22Rv1 (cell line): Measurements from ENCODE around the gene ENPP3.

Experiments used
- H3K27ac ChIP-seq: fragments of 450-650 bp; 2 replicates; pipeline ENCODE4 v1.5.1; 2017
- CTCF ChIP-seq: fragments of 450-650 bp; IDR thresholded peaks from 2 replicates; pipeline ENCODE4 v1.5.1; 2017; ENCODE audit warnings: mild to moderate bottlenecking
- ZFX ChIP-seq: fragments of 450-650 bp; IDR thresholded peaks from 2 replicates; pipeline ENCODE4 v1.6.1; 2017; ENCODE audit warnings: antibody characterized with exemption, borderline replicate concordance

Gene ENPP3

DNA sequence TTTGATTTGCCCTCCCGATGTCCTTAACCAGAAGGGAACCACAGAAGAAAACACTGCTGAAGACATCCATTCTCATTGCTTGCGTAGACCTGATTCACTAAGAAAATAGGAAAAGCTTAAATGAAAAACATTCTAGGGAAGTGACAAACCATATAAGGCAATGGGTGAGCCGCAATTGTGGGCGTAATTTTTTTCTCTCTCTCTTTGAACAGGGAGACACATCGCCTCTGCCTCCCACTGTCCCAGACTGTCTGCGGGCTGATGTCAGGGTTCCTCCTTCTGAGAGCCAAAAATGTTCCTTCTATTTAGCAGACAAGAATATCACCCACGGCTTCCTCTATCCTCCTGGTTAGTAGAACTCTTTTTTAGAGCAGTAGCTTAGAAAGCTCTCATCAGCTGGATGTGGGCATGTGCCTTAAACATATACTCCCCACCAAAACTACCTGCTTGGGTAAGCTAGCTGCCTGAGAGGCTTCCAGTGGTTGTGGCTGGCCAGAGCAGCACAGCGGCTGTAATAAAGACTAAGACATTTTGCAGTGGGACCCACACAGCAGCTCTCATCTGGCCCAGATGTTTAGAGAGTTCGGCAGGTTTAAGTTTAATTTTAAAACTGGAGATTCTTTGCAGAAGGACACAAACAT lies 96.4 kb downstream of the ENPP3 start:
- H3K27ac ChIP-seq: no peak overlapping the region
- TF ChIP-seq CTCF: no peak
- no peak for TF ChIP-seq ZFX

DNA sequence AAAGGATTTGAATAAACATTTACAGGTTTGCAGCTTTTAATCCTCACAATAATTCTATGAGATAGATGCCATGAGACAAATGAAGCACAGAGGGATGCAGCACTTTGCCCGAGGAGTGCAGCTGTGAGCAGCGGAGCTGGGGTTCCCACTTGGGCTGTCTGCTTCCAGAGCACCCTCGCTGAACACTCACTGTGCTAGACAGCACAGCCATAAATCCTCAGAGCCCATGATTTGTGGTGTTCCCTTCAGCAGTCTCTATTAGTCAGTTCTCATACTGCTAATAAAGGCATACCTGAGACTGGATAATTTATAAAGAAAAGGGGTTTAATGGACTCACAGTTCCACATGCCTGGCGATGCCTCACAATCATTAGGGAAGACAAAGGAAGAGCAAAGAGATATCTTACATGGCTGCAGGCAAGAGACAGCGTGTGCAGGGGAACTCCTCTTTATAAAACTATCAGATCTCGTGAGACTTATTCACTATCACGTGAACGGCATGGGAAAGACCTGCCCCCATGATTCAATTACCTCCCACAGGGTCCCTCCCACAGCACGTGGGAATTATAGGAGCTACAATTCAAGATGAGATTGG lies 99.0 kb downstream of the ENPP3 start:
- TF ChIP-seq CTCF (no peak), ZFX (no peak)
- no peak overlapping the region for H3K27ac ChIP-seq

GRCh38 chr6:131736811-131737210 lies 99.7 kb downstream of the ENPP3 start:
- TF ChIP-seq ZFX: no peak
- TF ChIP-seq CTCF: no peak
- no peak overlapping the region for H3K27ac ChIP-seq

DNA sequence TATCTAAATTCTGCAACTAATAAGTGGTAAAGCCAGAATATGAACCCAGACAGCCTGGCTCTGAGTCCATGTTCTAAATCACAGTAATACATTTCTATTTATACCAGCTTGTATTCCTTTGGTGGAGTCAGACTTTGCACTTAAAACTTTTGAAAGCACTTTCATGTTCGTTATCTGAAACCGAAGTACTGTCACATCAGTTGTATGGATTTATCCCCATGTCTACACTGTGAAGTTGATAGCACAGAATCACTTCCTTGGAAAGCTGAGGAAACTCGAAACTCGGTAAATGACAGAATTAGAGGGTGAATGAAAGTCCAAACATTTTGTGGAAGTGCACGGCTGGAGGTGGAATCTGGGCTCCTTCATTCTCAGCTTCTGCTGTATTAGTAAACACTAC lies 102.0 kb downstream of the ENPP3 start:
- no peak overlapping the region for H3K27ac ChIP-seq
- TF ChIP-seq CTCF: no peak

- H3K27ac ChIP-seq: no peak overlapping the region
- no peak for TF ChIP-seq CTCF
- TF ChIP-seq ZFX: no peak
Measured at GRCh38 chr6:131740161-131740560, 103.1 kb downstream of the ENPP3 start.

DNA sequence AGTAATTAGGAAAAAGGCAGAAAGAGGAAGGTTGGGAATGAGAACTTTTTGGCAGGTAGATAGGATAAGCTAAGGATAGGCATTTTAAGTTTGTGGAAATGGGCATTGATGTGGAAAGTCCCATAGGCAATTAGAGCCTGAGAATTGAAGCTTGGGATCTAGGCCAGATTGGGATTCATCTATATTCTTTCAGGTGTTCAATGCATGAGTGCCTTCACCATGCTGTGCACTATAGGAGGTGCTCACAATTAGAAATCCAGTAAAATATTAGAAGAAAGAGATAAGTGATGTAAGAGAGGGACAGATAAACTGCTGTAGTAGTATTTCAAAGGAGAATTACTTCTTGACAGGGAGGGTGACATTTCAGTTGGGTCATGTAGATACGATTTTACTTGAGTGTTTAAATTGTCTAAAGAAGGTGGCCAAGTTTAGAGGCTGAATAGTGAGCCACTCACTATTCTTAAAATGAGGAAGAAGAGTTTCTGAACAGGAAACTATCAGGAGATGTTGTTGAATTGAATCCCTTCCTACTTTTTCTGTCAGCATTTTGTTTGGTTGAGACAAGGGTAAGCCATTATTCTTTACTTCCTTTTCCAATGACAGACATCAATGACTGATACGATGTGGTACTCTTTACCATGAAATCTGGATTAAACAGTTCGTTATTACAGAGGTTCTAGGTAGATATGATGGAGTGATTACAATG lies 104.7 kb downstream of the ENPP3 start:
- H3K27ac ChIP-seq: no peak overlapping the region
- TF ChIP-seq ZFX: no peak
- TF ChIP-seq CTCF: no peak
